ENCODE data around the gene EMX1.
"Not testable (repeated sequence)": the region's sequence is repeated elsewhere in the genome, so short reads cannot be mapped to it uniquely, and the experiment has no call there.

The EMX1 gene

DNA sequence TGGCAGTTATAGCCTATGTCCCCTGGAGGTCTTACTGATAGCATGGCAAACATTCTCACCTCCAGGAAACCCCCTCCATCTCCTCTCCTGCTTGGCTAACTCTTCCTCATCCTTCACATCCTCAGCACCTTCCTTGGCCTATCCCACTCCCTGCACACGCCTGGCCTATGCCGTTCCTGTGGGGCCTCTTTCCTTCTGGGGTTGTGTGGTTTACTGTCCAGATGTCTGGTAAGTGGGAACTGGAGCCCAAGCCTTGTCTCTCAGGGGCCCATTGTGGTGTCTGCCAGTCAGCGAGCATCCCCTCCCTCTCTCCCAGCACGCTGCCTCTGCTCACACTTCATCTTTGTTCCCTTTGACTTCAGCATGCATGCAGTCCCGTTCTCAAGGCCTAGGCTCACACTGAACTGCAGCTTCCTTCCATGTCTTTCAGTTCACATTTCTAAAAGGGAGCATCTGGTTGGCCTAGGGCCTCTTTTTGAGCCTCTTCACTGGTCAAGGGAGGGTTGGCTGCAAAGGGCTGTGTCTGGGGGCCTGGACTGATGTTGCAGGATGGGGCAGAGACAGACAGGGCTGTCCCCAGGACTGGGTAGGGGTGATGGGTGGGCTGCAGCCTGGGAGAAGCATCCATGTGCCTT lies 17.0 kb upstream of the EMX1 start:
- no peak for DNase-seq (ENCODE audit: low read depth, low spot score)

DNA sequence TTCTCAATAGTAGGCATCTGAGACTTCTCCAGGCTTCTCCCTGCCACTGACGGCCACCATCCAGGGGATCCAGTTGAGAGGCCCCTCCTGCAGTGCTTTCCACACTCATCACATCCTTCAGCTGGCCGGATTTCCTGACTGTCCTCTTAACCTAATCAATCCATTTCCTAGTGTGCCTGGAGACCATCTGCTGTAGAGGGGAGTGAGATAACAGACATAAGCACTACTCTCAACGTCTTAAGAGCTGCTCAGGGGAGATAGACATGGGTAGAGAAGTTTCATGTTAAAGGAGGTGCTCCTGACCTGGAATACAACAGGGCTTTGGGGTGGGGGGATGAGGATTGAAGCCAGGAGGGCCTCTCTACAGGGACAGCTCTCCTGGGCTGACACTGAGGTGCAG lies 15.9 kb upstream of the EMX1 start:
- no peak for DNase-seq (ENCODE audit: low read depth, low spot score)

DNA sequence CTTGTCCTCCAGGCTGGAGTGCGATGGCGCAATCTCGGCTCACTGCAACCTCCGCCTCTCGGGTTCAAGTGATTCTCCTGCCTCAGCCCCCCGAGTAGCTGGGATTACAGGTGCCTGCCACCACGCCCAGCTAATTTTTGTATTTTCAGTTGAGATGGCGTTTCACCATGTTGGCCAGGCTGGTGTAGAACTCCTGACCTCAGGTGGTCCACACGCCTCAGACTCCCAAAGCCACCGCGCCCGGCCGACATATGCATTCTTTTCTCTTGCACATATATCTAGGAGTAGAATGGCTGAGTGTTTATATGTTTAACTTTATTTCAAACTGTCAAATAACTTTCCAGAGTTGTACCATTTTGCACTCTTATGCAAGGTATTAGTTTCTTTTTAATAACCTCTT lies 9.9 kb upstream of the EMX1 start:
- DNase-seq (ENCODE audit: low read depth, low spot score): not testable (repeated sequence)

DNA sequence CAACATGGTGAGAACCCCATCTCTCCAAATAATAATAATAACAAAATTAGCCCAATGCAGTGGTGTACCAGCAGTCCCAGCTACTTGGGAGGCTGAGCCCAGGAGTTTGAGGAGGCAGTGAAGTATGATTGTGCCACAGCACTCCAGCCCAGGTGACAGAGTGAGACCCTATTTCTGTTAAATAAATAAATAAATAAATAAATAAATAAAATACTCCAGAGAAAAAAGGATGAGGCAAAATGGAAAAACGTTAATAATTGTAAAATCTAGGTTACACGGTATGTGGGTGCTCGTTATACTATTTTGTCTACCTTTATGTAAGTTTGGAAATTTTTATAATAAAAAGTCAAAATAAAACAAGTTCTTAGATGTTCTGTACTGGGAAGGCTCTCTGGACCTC lies 8.6 kb upstream of the EMX1 start:
- DNase-seq (ENCODE audit: low read depth, low spot score): no peak

DNA sequence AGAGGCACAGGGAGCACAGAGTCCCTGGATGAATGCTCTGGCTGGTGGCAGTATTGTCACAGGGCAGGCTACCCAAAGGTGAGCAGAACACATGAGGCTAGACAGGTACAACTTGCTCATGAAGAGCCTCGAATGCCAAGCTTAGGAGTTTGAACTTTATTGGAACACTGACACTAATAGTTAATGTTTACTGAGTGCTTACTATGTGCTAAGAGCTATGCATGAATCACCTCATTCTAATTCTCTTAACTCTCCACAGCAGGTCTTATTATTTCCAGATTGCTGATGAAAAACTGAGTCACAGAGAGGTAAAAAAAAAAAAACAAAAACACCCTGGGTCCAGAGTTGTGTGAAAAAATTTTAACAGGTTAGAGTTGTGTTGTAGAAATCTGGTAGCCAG lies 6.1 kb upstream of the EMX1 start:
- DNase-seq (ENCODE audit: low read depth, low spot score): no peak

DNA sequence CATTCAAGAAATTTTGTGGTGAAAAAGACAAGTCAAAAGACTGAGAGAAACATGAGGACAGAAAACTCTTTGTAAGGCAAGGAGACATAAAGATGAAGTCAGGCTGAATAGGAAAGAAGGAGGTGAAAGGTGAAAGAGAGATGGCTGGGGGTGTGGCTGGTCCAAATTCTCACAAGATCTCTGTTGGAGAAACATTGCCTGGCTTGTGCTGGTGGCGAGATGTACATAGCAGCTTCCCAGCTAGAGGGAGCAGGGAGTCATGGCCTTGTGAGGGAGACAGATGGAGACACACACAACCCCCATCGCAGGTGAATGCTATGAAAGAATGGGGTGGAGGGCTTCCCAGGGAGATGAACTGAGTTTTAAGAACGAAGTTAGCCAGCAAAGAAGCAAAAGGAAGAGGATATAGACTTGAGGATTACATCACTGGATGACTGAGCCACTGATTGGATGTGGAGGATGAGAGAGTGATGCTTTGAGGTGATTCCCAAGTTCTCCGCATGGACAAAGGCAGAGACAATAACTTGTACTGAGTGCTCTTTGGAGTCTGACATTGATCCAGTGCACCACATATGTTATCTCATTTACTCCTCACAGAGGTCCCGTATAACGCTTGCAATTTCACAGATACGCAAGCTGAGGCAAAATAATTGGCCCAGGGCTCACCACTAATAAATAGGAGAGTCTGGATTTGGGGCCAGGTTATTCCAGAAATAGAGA lies 3.7 kb upstream of the EMX1 start:
- no peak for DNase-seq (ENCODE audit: low read depth, low spot score)

DNA sequence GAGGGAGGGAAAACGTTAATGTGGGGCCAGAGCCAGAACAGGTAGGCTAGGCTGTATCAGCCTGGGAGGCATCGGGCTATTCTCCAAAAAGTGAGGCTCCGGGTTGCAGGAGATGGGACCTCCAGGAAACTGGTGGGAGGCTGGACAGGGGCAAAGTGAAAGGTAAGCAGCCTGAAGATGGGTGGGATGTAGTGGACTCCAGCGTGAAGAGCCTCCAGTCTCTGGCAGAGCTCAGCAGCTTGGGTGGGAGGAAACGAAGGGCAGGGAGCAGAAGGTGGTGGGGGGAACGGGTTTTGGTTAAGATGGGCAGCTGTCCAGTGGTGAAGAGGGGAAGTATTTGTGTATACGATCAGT lies 3.1 kb upstream of the EMX1 start:
- no peak for DNase-seq (ENCODE audit: low read depth, low spot score)

DNA sequence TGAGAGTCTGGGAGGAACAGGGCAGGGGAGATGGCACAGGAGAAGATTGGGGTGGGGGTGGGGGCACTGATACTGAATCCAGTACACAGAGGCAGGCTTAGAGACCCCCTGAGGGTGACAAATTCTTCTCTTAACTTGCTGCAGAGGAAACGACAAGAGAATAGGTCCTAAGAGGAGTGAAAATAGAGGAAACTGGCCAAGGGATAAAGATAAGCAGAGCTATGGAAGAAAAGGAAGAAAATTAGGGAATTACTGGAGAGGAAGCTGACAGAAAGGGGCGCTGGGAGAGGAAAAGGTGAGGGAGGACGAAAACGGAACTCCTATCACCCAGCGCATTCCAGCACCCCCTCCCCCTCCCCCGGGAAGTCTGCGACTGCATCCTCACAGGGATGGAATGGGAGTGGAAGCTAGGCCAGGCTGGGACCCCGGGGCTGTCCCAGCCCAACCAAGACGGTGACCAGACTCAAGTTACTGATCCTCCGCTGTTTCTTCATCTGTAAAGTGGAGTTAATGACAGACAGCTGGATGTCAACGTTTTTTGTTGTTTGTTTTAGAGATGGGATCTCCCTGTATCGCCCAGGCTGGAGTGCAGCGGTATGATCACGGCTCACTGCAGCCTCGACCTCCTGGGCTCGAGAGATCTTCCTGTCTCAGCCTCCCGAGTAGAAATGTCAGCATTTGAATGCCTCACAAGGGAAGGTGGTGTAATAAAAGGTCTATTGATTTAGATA lies 2.6 kb upstream of the EMX1 start:
- peak; percentile 64 for DNase-seq (ENCODE audit: low read depth, low spot score)

DNA sequence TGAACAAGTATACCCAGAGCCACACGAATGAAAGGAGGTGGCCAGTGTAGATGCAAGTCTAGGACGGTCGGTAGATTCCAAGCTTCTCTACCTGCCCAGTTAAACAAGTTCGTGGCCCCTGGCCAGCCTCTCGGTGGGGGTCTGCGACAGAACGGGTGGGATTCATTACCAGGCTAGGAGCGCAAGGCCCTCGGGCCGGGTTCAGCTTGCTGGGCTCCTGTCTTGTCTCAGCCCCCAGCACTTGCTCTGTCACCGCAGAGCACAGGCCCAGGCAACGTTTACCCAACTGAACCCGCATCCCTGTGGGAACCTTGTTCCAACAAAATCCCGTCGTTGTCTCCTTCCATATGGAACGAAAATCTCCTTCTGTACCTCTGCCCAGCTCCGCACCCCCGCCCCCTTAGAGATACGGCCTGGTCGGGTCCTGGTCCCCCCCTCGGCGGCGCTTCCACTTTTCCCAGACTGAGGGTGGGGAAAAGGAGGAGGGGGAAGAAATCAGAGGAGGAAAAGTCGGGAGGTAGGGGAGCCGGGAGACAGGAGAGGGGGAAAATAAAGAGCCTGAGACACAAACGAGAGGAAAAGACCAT lies 1.9 kb upstream of the EMX1 start:
- DNase-seq (ENCODE audit: low read depth, low spot score): peak; percentile 29

DNA sequence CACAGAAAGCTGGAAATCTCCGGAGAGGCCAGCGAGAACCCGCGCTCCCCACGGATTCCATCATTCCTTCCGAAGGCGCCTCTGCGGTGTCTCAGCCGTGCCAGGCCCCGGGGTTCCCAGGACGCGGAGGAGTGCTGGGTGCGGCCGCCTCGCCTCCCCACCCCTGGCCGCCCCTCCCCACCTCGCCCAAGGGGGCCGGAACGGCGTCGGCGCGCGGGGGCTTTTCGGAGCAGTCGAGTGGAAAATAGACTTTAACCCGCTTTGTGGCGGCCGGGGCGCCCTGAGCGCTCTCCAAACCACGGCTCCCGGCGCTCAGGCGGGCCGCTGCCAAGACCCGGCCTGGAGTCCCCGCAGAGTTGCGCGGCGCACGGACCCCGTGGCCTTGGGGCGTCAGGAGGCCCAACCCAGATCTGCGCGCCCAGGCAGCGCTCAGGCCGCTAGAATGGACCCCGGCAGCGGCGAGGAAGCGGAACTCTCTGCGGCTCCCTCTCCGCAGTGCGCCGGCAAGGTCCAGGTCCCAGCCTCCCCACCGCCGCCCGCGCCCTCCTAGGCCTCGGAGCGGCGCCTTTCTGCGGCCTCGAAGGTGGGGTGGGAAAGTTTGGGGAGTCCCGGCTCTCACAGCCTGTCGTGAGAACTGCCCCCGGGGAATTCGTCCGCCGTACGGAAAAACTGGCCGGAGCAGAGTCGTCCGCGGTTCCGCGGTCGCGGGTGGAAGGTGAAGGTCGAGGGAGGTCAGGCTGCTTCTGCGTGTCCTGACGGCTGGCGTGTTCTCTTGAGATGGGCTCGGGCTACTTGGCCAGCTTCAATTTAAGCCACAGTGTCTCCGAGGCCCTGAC lies 1.2 kb upstream of the EMX1 start:
- peak; percentile 70 for DNase-seq (ENCODE audit: low read depth, low spot score)

DNA sequence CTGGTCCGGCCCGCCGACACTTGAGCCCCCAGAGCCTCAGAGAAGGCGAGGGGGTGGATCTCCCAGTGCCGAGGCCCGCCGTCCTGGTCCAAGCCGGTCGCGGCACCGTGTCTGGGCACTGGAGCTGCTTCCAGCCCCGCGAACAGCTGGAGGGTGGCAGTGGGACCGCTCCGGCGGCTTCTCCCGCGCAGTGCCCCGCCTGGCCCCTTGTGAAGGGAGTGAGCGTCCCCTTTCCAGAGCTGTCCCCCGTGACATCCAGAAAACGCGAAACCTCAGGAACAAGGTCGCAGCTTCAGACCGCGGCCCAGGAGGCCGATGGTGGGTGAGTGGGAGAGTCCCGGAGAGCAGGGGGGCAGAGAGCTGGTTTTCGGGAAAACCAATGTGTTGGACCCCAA lies 579 bp upstream of the EMX1 start:
- DNase-seq (ENCODE audit: low read depth, low spot score): peak; percentile 39

DNA sequence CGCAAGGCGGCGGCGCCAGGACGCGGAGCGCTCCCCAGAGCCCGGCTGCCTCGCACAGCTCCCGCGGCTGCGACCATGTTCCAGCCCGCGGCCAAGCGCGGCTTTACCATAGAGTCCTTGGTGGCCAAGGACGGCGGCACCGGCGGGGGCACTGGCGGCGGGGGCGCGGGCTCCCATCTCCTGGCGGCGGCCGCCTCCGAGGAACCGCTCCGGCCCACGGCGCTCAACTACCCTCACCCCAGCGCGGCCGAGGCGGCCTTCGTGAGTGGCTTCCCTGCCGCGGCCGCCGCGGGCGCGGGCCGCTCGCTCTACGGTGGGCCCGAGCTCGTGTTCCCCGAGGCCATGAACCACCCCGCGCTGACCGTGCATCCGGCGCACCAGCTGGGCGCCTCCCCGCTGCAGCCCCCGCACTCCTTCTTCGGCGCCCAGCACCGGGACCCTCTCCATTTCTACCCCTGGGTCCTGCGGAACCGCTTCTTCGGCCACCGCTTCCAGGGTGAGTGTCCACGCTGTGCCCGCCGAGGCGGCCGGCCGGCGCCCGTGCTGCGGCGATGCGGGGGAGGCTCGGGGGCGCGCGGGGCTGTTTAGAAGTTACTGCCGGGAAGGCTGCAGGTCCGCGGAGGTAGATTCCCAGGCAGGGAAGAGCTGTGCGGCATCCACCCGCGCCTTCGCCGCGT lies 696 bp downstream of the EMX1 start:
- peak; percentile 16 for DNase-seq (ENCODE audit: low read depth, low spot score)

DNA sequence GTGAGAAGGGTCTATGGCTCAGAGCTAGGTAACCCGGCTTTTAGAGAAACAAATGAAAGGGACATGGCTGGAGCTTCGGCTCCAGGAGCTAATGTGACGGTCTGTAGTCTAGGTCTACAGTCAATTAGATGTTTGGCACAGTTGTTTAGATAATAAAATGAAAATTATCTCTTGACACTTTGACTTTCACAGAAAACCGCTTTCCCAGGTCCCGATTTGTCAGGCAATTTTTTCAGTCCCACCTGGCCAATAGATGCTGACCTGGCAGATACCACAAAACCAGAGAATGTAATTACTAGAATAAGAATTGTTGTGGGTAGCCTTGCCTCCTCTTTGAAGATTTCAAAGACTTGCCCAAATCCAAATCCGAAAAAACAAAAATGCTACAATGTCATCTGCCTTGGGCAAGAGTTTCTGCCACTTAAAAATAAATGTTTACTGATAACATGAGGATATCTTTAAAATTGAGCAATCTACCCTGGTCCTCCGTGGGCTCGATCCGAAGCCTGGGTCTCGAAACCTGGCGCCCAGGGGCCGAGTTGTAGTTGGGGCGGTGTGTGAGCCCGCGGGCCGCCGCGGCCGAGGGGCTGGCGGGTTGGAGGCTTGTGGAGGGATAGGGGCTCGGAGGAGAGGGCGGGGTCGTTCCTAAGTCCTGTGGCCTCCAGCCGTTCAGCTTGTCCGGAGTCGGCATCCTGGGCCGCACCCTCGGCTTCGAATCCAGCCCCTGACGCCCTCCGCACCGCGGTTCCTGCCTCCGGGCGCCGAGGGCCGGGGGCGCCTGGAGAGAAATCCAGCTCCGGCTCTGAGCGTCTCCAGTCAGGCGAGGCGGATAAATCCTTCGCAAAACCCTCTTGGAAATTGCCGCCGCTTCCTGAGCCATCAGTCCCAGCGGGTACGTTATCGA lies 2.3 kb downstream of the EMX1 start:
- DNase-seq (ENCODE audit: low read depth, low spot score): peak; percentile 70

DNA sequence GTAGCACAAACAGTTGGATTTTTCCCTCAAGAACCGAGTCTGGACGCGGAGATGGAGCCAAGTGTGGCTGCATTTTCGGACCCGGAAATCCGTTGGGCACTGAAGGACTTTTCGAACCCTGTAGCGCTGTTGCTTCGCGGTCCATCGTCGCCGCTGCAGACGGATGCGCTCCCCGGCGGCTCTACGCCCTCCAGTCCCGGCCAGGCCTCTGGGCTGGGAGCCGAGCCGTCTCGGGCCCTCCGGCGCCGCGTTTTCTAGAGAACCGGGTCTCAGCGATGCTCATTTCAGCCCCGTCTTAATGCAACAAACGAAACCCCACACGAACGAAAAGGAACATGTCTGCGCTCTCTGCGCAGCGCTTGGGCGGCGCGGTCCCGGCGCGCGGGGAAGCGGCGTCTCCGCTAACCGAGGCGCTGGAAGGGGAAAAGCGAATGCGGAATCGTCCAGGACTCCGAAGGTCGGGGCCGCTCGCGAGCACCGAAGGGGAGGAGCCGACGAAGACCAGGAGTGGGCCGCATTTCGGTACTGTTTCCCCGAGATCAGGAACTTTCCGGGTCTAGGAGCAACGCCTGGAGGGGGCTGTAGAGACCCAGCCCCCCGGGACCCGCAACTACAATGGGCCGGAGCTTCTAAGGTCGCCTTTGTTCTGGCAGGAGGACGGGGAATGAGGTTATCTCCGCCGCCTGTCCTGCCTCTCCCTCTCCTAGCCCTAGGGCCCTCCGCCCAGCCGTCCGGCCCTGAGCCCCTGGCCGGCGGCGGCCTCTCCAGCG lies 3.2 kb downstream of the EMX1 start:
- peak; percentile 72 for DNase-seq (ENCODE audit: low read depth, low spot score)

DNA sequence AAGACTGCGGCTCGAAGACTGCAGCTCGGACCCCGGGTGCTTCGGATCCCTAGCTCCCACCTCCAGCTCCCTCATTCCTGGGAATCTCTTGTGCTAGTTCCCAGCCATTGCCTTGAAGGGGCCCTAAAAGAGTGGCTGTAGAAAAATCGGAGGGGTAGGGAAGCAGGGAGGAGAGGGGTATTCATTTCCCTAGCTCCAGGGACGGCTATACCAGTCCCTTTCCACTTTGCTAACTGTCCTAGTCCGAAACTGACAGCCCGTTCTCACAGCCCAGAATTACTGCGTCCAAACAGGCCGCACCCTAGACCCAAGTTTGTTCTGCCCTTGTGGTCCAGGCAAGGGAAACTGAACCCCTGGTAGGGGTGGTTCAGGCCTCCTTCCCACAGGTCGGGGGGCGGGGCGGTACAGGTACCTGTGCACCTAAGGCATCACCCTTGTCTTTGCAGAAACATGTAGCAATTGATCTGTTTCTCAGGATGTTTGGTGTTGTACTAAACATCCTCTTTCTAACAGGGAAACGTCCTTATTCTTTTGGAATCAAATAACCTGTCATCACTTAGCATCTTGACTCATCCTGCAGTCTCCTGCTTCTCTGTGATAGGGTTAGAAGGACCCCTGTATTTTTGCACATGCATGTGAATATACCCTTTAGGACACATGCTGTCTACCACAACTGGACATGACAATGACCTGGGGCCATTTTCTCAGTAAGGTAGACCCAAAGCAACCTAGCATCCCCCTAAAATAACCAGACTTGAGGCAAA lies 4.0 kb downstream of the EMX1 start:
- DNase-seq (ENCODE audit: low read depth, low spot score): no peak

DNA sequence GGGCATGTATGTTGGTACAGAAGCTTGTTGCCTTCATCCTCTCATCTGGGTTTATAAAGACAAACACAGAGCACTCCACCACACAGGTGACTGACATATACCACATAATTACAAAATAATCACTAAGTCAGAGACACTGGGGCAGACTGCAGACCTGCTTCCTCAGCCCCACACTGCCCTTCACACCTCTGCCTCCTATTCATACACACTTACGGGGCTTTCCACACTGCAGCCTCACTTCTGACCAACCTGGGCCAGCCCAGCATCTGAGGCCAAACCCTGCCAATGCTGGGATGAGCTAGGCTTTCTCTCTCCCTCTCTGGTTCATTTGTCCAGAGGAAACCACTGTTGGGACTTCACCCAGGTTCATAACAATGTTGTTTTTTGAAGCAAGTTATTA lies 4.5 kb downstream of the EMX1 start:
- no peak for DNase-seq (ENCODE audit: low read depth, low spot score)

DNA sequence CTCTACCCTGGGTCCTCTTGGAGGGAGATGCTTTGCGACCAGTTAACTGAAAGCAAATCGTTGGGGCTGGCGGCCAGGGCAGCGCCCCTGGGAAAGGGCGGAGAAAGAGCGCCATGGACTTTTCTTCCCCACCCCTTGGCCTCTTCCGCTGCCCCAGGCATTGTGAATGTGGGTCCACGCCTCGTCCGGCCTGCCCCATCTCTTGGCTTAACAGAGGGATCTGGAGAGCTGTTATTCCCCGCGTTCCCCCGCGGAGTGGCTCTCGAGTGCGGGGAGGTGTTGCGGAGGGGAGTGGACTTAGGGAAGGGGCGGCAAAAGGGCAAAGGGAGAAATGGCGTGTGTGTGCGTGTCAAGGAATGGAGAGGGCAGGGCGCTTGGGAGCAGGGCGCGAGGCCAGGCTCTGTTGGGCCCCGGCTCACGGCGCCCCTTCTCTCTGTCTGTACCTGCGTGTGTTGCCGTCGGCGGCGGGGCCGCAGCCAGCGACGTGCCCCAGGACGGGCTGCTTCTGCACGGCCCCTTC lies 6.6 kb downstream of the EMX1 start:
- peak; percentile 27 for DNase-seq (ENCODE audit: low read depth, low spot score)

All from ELF-1 (cell line).